Lung (tissue), 12 donors: ENCODE results near the gene RETREG2. TPM values are rescaled to one million over a fixed set of nuclear protein-coding genes. Genes with fewer than 3 reads are reported as not detected.

Experiments
- ATAC-seq: fragments of 200-7000 bp; cut with Tn5 transposase; one replicate; pipeline ENCODE4 v1.9.1; 2020; ENCODE audit warnings: moderate number of reproducible peaks; ENCODE audit not compliant: insufficient read depth, low FRiP score
- DNase-seq, 3 donors: peaks; one replicate each; pipeline ENCODE4 v3.0.0-alpha.2; 2013 to 2017
- H3K27ac ChIP-seq, 2 donors: one replicate each; pipeline ENCODE4 v1.5.1; 2013; ENCODE audit warnings: mild to moderate bottlenecking in 2 of 2, moderate library complexity in 2 of 2, control low read depth in 1 of 2, inconsistent platforms in 1 of 2, low read depth in 1 of 2, low read length in 1 of 2
- H3K27me3 ChIP-seq, 3 donors: one replicate each; pipeline ENCODE4 v1.5.1; 2013; ENCODE audit warnings: low read length in 2 of 3; ENCODE audit not compliant: control insufficient read depth in 3 of 3, insufficient read depth in 3 of 3
- H3K36me3 ChIP-seq, 4 donors: one replicate each; pipeline ENCODE4 v1.5.1; 2013; ENCODE audit warnings: low read length in 4 of 4, mild to moderate bottlenecking in 1 of 4, moderate library complexity in 1 of 4; ENCODE audit not compliant: control insufficient read depth in 4 of 4, insufficient read depth in 4 of 4
- H3K4me1 ChIP-seq, 5 donors: one replicate each; pipeline ENCODE4 v1.5.1; 2013; ENCODE audit warnings: low read length in 5 of 5, mild to moderate bottlenecking in 2 of 5, moderate library complexity in 1 of 5; ENCODE audit not compliant: control insufficient read depth in 5 of 5, insufficient read depth in 5 of 5
- H3K4me3 ChIP-seq: one replicate; pipeline ENCODE4 v1.5.1; 2013; ENCODE audit warnings: mild to moderate bottlenecking, control low read depth, moderate library complexity
- H3K9ac ChIP-seq, 2 donors: one replicate each; pipeline ENCODE4 v1.5.1; 2013; ENCODE audit warnings: low read length in 2 of 2, control low read depth in 1 of 2; ENCODE audit not compliant: insufficient read depth in 1 of 2
- H3K9me3 ChIP-seq, 4 donors: one replicate each; pipeline ENCODE4 v1.5.1; 2013; ENCODE audit warnings: low read length in 3 of 4, mild to moderate bottlenecking in 1 of 4, moderate library complexity in 1 of 4; ENCODE audit not compliant: control insufficient read depth in 4 of 4, insufficient read depth in 3 of 4
- WGBS, 2 donors: extraction: QIAGEN DNeasy Blood & Tissue Kit; methylation state at CpG; one replicate each; pipeline ENCODE4 v1.1.7; 2013; 5-methylcytosine and 5-hydroxymethylcytosine counted together
- polyA plus RNA-seq, 2 donors: library from polyadenylated mRNA; stranded (reverse); fragments of 200-250 nt; gene quantifications; one replicate each; pipeline ENCODE4 v1.2.1, GENCODE V29; 2013
- total RNA-seq, 2 donors: library from RNA; depleted of rRNA in 1 of 2; stranded (reverse); fragments of >200 nt in 1 of 2; gene quantifications; one replicate each; pipeline ENCODE4 v1.2.1, GENCODE V29; 2014 to 2021
- TF ChIP-seq, protein P1 (sequence below): IDR thresholded peaks from 2 replicates; pipeline ENCODE4 v1.5.1; 2012; ENCODE audit warnings: mild to moderate bottlenecking; ENCODE audit errors: control extremely low read depth, extremely low read depth
- donor health status: control.
- donor health status: control.
- donor health status: Bipolar disorder and iron deficiency.
- donor health status: healthy.
- donor health status: DM: yes; HTN: yes; CAD: no.

RETREG2 gene
- total and polyA plus RNA-seq, 4 donors = 42.1 to 80.6 (median 51.7) TPM

DNA sequence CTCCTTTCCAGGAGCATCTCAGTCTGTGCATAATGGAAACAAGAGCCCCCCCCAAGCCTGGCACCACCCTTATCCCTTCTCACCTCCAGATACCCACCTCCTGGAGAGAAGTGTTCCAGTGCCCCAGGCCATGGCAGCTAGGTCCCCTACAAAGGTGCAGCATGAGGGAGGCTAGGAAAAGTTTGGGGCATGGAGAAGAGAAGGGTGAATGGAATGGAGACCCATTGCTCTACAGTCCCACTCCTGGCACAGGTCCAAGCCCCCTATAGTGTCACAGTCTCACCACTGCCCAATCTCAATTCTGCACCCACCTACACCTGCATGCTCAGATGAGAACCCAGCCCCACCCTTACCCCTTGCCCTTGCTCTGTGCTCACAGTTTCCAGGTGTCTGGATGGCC is 9.1 kb upstream of the RETREG2 start:
- H3K36me3 ChIP-seq = peaks cover 2 to 20% (median 7%) of the 10 kb centered on the region in 4 donors
- H3K27me3 ChIP-seq = no peaks in the 10 kb centered on the region
- no peaks in the 10 kb centered on the region for H3K9me3 ChIP-seq
- DNase-seq (no peak), ATAC-seq (no peak)
- H3K4me3 ChIP-seq = no peak overlapping the region
- H3K27ac ChIP-seq = no peak overlapping the region
- H3K4me1 ChIP-seq = no peaks in the 10 kb centered on the region
- TF ChIP-seq, protein P1, sequence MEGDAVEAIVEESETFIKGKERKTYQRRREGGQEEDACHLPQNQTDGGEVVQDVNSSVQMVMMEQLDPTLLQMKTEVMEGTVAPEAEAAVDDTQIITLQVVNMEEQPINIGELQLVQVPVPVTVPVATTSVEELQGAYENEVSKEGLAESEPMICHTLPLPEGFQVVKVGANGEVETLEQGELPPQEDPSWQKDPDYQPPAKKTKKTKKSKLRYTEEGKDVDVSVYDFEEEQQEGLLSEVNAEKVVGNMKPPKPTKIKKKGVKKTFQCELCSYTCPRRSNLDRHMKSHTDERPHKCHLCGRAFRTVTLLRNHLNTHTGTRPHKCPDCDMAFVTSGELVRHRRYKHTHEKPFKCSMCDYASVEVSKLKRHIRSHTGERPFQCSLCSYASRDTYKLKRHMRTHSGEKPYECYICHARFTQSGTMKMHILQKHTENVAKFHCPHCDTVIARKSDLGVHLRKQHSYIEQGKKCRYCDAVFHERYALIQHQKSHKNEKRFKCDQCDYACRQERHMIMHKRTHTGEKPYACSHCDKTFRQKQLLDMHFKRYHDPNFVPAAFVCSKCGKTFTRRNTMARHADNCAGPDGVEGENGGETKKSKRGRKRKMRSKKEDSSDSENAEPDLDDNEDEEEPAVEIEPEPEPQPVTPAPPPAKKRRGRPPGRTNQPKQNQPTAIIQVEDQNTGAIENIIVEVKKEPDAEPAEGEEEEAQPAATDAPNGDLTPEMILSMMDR = no peak
- H3K9ac ChIP-seq = no peak overlapping the region

DNA sequence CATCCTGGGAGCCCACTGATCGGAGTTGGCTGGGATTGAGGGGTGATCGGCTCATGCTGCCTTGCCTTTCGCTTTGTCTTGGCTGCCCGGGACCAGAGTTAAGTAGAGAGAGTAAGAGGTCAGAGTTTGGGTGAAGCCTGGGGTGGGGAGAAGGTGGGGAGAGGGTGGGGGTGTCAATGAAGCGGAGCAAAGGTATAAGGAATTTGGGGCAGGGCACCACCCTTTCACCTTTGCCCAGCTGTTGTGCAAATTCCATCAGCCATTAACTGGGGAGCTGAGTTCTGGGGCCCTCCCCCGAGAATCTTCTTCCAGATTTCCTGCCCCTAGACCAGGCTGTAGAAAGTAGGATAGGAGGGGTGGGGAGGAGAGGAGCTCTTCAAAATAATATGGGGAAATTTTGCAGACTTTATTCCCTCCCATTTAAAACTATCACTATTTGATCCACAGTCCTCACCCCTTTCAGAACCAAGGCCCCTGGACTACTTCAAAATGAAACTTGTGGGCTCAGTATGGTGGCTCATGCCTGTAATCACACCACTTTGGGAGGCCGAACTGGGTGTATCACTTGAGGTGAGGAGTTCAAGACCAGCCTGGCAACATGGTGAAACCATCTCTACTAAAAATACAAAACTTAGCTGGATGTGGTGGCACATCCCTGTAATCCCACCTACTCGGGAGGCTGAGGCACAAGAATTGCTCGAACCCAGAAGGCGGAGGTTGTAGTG is 8.0 kb upstream of the RETREG2 start, which contains the start of gene SLC23A3:
TSS of gene SLC23A3 (minus strand) at position 100 of the 725 bp plus-strand sequence. CDS start at position 55, 45 bp downstream.
- DNase-seq (no peak), ATAC-seq (no peak)
- no peak within 1 kb of the TSS for H3K27ac ChIP-seq
- no peak within 1 kb of the TSS for H3K9ac ChIP-seq
- no peaks in the 10 kb centered on the region for H3K9me3 ChIP-seq
- H3K27me3 ChIP-seq = no peaks in the 10 kb centered on the region
- peaks cover 2 to 25% (median 11%) of the 10 kb centered on the region in 4 donors for H3K36me3 ChIP-seq
- no peak within 1 kb of the TSS for H3K4me3 ChIP-seq
- 91 to 95% methylated on average over 10 of the region's 10 CpGs for WGBS, 2 donors
- peaks cover 0 to 2% (median 0%) of the 10 kb centered on the region in 5 donors for H3K4me1 ChIP-seq
- TF ChIP-seq, protein P1 = no peak

GRCh38 chr2:219171231-219171651 is 6.8 kb upstream of the RETREG2 start:
- no peak overlapping the region for H3K4me3 ChIP-seq
- H3K36me3 ChIP-seq = peaks cover 2 to 25% (median 11%) of the 10 kb centered on the region in 4 donors
- 39 to 49% methylated on average over 6 of the region's 6 CpGs for WGBS, 2 donors
- H3K27me3 ChIP-seq = no peaks in the 10 kb centered on the region
- TF ChIP-seq, protein P1 = peak; percentile 42
- H3K9me3 ChIP-seq = no peaks in the 10 kb centered on the region
- H3K4me1 ChIP-seq = peaks cover 0 to 7% (median 2%) of the 10 kb centered on the region in 5 donors
- DNase-seq = peak; percentile 50 to 63 (median 54)
- ATAC-seq = peak; percentile 57
- H3K9ac ChIP-seq = no peak overlapping the region
- H3K27ac ChIP-seq = peak overlapping the region in 1 of 2 donors; percentile 78
